ENCODE data around the gene PINLYP. TPM values are rescaled to one million over a fixed set of nuclear protein-coding genes. Genes with fewer than 3 reads are reported as not detected.

The PINLYP gene
- polyA plus RNA-seq, 2 of the 4 experiments (the other 2 are of a cell fraction): 0.27 TPM; not detected in 1

- TF ChIP-seq CTCF (IDR thresholded peaks at IDR 0.05) (no peak), HOXB5 (CRISPR knock-in tag; IDR thresholded peaks at IDR 0.05) (0 out of 2 replicates have a peak, but pooled peaks have one; percentile 72), MYC (IDR thresholded peaks at IDR 0.05; ENCODE audit: borderline replicate concordance, low read length) (no peak; the same call in 1 of the 2 replicates), HOXB13 (CRISPR knock-in tag; IDR thresholded peaks at IDR 0.05; ENCODE audit: low read depth) (no peak), ZSCAN20 (CRISPR knock-in tag; IDR thresholded peaks at IDR 0.05) (no peak), KDM1A (IDR thresholded peaks at IDR 0.05; ENCODE audit: low read depth) (no peak), MAX (IDR thresholded peaks at IDR 0.05) (peak; percentile 54; the same call in 1 of the 2 replicates), ZNF302 (CRISPR knock-in tag; IDR thresholded peaks at IDR 0.05) (no peak), POLR2A (IDR thresholded peaks at IDR 0.05; ENCODE audit: low read length) (peak; percentile 78), PBX3 (IDR thresholded peaks at IDR 0.05) (no peak; the same call in 1 of the 2 replicates), EHF (CRISPR knock-in tag; IDR thresholded peaks at IDR 0.05) (0 out of 2 replicates have a peak, but pooled peaks have one; percentile 42), CBX8 (IDR thresholded peaks at IDR 0.05) (no peak), SMC3 (IDR thresholded peaks at IDR 0.05) (peak; percentile 39; the same call in 1 of the 3 replicates), HOXA7 (CRISPR knock-in tag; IDR thresholded peaks at IDR 0.05) (no peak), CEBPB (IDR thresholded peaks at IDR 0.05) (no peak), RAD21 (conservative IDR thresholded peaks at IDR 0.05 in 1 of 2, IDR thresholded peaks at IDR 0.05 in 1 of 2) (peak; percentile 13 to 36; a peak in 4 of 5 replicates), HMGXB4 (CRISPR knock-in tag; IDR thresholded peaks at IDR 0.05; ENCODE audit: borderline replicate concordance) (no peak), RFX5 (IDR thresholded peaks at IDR 0.05) (0 out of 2 replicates have a peak, but pooled peaks have one; percentile 35), RNF2 (IDR thresholded peaks at IDR 0.05; ENCODE audit: borderline replicate concordance, low read depth) (no peak), FOSL2 (IDR thresholded peaks at IDR 0.05) (no peak), FOSL2 (CRISPR knock-in tag; IDR thresholded peaks at IDR 0.05) (peak; percentile 61), RCOR1 (IDR thresholded peaks at IDR 0.05; ENCODE audit: low read depth, low read length) (no peak), NFE2L2 (conservative IDR thresholded peaks at IDR 0.05; ENCODE audit: low read length) (no peak), SREBF2 (IDR thresholded peaks at IDR 0.05) (no peak), CHD2 (IDR thresholded peaks at IDR 0.05; ENCODE audit: low read length, partially characterized antibody) (no peak), NPAS2 (CRISPR knock-in tag; IDR thresholded peaks at IDR 0.05; ENCODE audit: borderline replicate concordance) (no peak), ESRRA (IDR thresholded peaks at IDR 0.05; ENCODE audit: borderline replicate concordance, low read length) (peak; percentile 46), MAFK (IDR thresholded peaks at IDR 0.05; ENCODE audit: partially characterized antibody) (no peak), ZFP36 (IDR thresholded peaks at IDR 0.05; ENCODE audit: borderline replicate concordance, partially characterized antibody) (no peak)
- TF ChIP-seq, protein P1, sequence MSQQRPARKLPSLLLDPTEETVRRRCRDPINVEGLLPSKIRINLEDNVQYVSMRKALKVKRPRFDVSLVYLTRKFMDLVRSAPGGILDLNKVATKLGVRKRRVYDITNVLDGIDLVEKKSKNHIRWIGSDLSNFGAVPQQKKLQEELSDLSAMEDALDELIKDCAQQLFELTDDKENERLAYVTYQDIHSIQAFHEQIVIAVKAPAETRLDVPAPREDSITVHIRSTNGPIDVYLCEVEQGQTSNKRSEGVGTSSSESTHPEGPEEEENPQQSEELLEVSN (IDR thresholded peaks at IDR 0.05; ENCODE audit: borderline replicate concordance, low read depth): no peak
- TF ChIP-seq, protein P2, sequence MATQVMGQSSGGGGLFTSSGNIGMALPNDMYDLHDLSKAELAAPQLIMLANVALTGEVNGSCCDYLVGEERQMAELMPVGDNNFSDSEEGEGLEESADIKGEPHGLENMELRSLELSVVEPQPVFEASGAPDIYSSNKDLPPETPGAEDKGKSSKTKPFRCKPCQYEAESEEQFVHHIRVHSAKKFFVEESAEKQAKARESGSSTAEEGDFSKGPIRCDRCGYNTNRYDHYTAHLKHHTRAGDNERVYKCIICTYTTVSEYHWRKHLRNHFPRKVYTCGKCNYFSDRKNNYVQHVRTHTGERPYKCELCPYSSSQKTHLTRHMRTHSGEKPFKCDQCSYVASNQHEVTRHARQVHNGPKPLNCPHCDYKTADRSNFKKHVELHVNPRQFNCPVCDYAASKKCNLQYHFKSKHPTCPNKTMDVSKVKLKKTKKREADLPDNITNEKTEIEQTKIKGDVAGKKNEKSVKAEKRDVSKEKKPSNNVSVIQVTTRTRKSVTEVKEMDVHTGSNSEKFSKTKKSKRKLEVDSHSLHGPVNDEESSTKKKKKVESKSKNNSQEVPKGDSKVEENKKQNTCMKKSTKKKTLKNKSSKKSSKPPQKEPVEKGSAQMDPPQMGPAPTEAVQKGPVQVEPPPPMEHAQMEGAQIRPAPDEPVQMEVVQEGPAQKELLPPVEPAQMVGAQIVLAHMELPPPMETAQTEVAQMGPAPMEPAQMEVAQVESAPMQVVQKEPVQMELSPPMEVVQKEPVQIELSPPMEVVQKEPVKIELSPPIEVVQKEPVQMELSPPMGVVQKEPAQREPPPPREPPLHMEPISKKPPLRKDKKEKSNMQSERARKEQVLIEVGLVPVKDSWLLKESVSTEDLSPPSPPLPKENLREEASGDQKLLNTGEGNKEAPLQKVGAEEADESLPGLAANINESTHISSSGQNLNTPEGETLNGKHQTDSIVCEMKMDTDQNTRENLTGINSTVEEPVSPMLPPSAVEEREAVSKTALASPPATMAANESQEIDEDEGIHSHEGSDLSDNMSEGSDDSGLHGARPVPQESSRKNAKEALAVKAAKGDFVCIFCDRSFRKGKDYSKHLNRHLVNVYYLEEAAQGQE (IDR thresholded peaks at IDR 0.05): no peak
- TF ChIP-seq, protein P3, sequence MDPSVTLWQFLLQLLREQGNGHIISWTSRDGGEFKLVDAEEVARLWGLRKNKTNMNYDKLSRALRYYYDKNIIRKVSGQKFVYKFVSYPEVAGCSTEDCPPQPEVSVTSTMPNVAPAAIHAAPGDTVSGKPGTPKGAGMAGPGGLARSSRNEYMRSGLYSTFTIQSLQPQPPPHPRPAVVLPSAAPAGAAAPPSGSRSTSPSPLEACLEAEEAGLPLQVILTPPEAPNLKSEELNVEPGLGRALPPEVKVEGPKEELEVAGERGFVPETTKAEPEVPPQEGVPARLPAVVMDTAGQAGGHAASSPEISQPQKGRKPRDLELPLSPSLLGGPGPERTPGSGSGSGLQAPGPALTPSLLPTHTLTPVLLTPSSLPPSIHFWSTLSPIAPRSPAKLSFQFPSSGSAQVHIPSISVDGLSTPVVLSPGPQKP (IDR thresholded peaks at IDR 0.05; ENCODE audit: low read depth, low read length): no peak
Measured at GRCh38 chr19:43595999-43596841, 20.6 kb downstream of the PINLYP start, which contains the start of the genes IRGQ and ZNF576 (continued).

Data from A549 (cell line).